Activated T-cell treated with anti-CD3 and anti-CD28 coated beads, Interleukin-2, amount 50 U/mL, for 4 hours (primary cell): ENCODE data around the gene SIRT6. TPM values are rescaled to one million over a fixed set of nuclear protein-coding genes. Genes with fewer than 3 reads are reported as not detected.
A peak's percentile ranks its signal among the peaks of the same experiment; 100 is the strongest.
"Not testable (repeated sequence)": the region's sequence is repeated elsewhere in the genome, so short reads cannot be mapped to it uniquely, and the experiment has no call there.

Experiments used
- ATAC-seq, 2 donors: fragments of 200-7000 bp; cut with Tn5 transposase; one replicate each; pipeline ENCODE4 v1.10.0; 2021
- DNase-seq: peaks from one replicate; pipeline ENCODE4 v3.0.0-alpha.2; 2020
- H3K27me3 Mint-ChIP-seq: one replicate; pipeline ENCODE4 v1.8.0; 2021; ENCODE audit warnings: low read depth, mixed read lengths
- H3K36me3 Mint-ChIP-seq: one replicate; pipeline ENCODE4 v1.8.0; 2022; ENCODE audit warnings: mixed read lengths; ENCODE audit not compliant: insufficient read depth
- H3K4me1 Mint-ChIP-seq: one replicate; pipeline ENCODE4 v1.8.0; 2021; ENCODE audit warnings: low read depth, mixed read lengths
- H3K4me3 Mint-ChIP-seq: one replicate; pipeline ENCODE4 v1.8.0; 2021; ENCODE audit warnings: mild to moderate bottlenecking, moderate library complexity, mixed read lengths
- H3K9me3 Mint-ChIP-seq: one replicate; pipeline ENCODE4 v1.8.0; 2021; ENCODE audit warnings: mixed read lengths
- total RNA-seq, 3 donors: library from RNA; stranded (reverse); gene quantifications; one replicate each; pipeline ENCODE4 v1.2.1, GENCODE V29; 2021

SIRT6 gene
- total RNA-seq, 3 donors from 2014 or later = 42.9 to 48.2 (median 43.9) TPM

GRCh38 chr19:4142916-4143315 lies 39.4 kb downstream of the SIRT6 start:
- not testable (repeated sequence) for ATAC-seq, H3K9me3 Mint-ChIP-seq, H3K4me3 Mint-ChIP-seq, H3K36me3 Mint-ChIP-seq, DNase-seq, H3K4me1 Mint-ChIP-seq
- peaks cover 18% of the 10 kb centered on the region for H3K27me3 Mint-ChIP-seq

DNA sequence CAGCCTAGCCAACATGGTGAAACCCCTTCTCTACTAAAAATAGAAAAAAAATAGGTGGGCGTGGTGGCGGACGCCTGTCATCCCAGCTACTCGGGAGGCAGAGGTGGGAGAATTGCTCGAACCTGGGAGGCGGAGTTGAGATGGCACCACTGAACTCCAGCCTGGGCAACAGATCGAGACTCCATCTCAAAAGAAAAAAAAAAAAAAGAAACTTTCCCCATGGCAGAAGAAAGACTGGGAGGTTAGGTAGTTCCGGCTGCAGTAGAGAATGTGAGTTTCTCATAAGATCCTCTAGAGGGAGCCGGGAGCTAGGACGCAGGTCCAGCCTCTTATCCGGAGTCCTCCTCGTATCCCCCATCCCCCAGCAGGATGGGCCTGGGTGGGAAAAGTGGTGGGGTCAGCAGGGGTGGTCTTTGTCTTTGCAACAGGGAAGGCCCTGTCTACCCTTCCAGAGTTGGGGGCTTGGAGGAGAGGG lies 42.1 kb downstream of the SIRT6 start:
- Mint-ChIP-seq H3K4me3 (peak overlapping the region; percentile 21), H3K27me3 (peaks cover 9% of the 10 kb centered on the region), H3K4me1 (peaks cover 9% of the 10 kb centered on the region), H3K9me3 (no peaks in the 10 kb centered on the region), H3K36me3 (no peaks in the 10 kb centered on the region)
- ATAC-seq (peak; percentile 83 to 84), DNase-seq (no peak)

- Mint-ChIP-seq H3K9me3 (no peaks in the 10 kb centered on the region), H3K36me3 (no peaks in the 10 kb centered on the region), H3K27me3 (peaks cover 7% of the 10 kb centered on the region), H3K4me3 (peak overlapping the region; percentile 1), H3K4me1 (peaks cover 9% of the 10 kb centered on the region)
- ATAC-seq = peak; percentile 90 to 94
- peak; percentile 90 for DNase-seq
Measured at GRCh38 chr19:4139614-4140236, 42.6 kb downstream of the SIRT6 start.

- H3K27me3 Mint-ChIP-seq = peaks cover 1% of the 10 kb centered on the region
- no peak for DNase-seq
Measured at GRCh38 chr19:4138445-4138844, 43.9 kb downstream of the SIRT6 start.

DNA sequence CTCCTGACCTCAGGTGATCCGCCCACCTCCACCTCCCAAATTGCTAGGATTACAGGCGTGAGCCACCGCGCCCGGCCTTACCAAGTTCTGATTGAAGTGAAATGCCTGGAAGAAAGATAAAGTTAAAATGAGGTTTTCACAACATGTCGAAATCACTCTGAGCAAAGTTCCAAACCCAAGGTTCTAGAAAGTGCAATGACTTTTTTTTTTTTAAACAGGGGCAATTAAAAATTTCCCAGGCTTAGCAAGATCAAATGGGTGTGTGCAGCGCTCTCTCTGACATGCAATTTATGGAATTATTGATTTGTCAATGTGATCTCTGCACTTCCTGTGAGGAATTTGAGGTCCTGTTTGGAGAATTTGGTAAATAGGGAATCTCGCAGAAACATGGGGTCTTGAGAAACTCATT lies 45.7 kb downstream of the SIRT6 start:
- DNase-seq (no peak), ATAC-seq (no peak)
- Mint-ChIP-seq H3K9me3 (no peaks in the 10 kb centered on the region), H3K4me3 (no peak overlapping the region), H3K36me3 (no peaks in the 10 kb centered on the region), H3K4me1 (peaks cover 9% of the 10 kb centered on the region), H3K27me3 (no peaks in the 10 kb centered on the region)

More at GRCh38 chr19:4138445-4138844, 43.9 kb downstream of the SIRT6 start:
- Mint-ChIP-seq H3K4me1 (peaks cover 9% of the 10 kb centered on the region), H3K36me3 (no peaks in the 10 kb centered on the region), H3K9me3 (no peaks in the 10 kb centered on the region), H3K4me3 (no peak overlapping the region)
- ATAC-seq = no peak

DNA sequence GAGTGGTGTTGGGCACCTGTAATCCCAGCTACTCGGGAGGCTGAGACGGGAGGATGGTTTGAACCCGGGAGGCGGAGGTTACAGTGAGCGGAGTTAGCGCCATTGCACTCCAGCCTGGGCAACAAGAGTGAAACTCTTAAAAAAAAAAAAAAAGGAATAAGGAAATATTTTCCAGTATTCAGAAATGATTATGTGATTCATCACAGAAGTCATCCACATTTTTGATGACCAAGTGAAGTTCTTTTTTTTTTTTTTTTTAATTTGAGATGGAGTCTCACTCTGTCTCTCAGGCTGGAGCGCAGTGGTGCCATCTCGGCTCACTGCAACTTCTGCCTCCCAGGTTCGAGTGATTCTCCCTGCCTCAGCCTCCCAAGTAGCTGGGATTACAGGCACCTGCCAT lies 47.0 kb downstream of the SIRT6 start:
- not testable (repeated sequence) for H3K4me1 Mint-ChIP-seq, H3K27me3 Mint-ChIP-seq, H3K9me3 Mint-ChIP-seq, H3K4me3 Mint-ChIP-seq, H3K36me3 Mint-ChIP-seq, ATAC-seq, DNase-seq

GRCh38 chr19:4134351-4134750 lies 48.0 kb downstream of the SIRT6 start:
- H3K36me3 Mint-ChIP-seq = no peaks in the 10 kb centered on the region
- peaks cover 3% of the 10 kb centered on the region for H3K27me3 Mint-ChIP-seq
- no peaks in the 10 kb centered on the region for H3K9me3 Mint-ChIP-seq
- peaks cover 1% of the 10 kb centered on the region for H3K4me1 Mint-ChIP-seq
- H3K4me3 Mint-ChIP-seq = no peak overlapping the region
- ATAC-seq = no peak
- no peak for DNase-seq

DNA sequence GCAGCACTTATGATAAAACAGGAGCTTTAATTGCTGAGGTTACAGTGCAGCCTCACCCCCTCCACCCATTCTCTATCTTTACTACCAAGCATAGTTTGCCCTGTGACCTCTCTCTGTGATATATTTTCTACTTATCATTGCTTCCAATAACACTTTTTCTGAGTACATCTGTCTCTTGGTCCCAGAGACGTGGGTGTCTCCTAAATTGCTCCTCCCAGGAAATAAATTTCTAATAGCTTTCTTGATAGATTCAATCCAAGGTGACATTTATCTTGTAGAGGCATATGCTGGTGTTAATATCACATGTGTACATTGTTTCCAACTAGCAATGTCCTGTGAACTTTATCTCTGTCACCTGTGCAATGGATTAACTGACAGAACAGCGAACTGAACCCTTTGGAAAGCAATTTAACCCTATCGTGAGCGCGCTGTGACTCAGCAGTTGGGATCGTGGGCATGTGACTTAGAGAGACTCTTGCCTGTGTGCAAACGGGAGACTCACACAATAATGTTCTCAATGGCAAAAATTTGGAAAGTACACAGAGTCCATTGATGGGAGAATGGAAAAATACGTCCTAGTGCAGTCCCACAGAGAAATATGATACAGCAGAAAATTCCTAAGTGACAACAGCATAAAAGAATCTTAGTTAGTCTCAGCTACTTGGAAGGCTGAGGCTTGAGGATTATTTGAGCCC lies 51.5 kb downstream of the SIRT6 start:
- Mint-ChIP-seq H3K27me3 (peaks cover 3% of the 10 kb centered on the region), H3K36me3 (no peaks in the 10 kb centered on the region), H3K4me1 (no peaks in the 10 kb centered on the region), H3K9me3 (no peaks in the 10 kb centered on the region), H3K4me3 (no peak overlapping the region)
- ATAC-seq = no peak
- DNase-seq = no peak

GRCh38 chr19:4129050-4129449 lies 53.3 kb downstream of the SIRT6 start:
- H3K27me3 Mint-ChIP-seq, H3K4me3 Mint-ChIP-seq, ATAC-seq, DNase-seq, H3K9me3 Mint-ChIP-seq, H3K36me3 Mint-ChIP-seq, H3K4me1 Mint-ChIP-seq: not testable (repeated sequence)

GRCh38 chr19:4127322-4127721 lies 55.0 kb downstream of the SIRT6 start:
- ATAC-seq, H3K27me3 Mint-ChIP-seq, H3K36me3 Mint-ChIP-seq, H3K4me3 Mint-ChIP-seq, H3K9me3 Mint-ChIP-seq, DNase-seq: not testable (repeated sequence)
- peaks cover 14% of the 10 kb centered on the region for H3K4me1 Mint-ChIP-seq

DNA sequence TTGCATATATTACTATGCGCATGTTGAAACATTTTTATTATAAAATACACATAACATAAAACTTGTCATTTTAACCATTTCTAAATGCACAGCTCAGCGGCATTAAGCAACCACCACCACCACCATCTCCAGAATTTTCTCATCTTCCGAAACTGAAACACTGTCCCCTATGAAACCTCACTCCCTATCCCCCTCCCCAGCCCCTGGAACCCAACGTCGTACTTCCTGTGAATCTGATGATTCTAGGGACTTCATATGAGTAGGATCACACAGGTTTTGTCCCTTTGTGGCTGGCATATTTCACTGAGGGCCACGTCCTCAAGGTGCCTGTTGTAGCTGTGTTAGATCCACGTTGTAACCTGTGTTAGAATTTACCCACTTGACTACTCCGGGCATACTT lies 57.7 kb downstream of the SIRT6 start:
- no peaks in the 10 kb centered on the region for H3K9me3 Mint-ChIP-seq
- no peaks in the 10 kb centered on the region for H3K27me3 Mint-ChIP-seq
- peak overlapping the region; percentile 74 for H3K4me3 Mint-ChIP-seq
- DNase-seq (no peak), ATAC-seq (no peak)
- peaks cover under 1% of the 10 kb centered on the region for H3K36me3 Mint-ChIP-seq
- peaks cover 21% of the 10 kb centered on the region for H3K4me1 Mint-ChIP-seq

Other genes with a start within 250 kb of the SIRT6 start
- gene NMRK2, start 249.5 kb downstream of the SIRT6 start, total RNA-seq = not detected
- 10 to 100 TPM; 41.6 to 44.3 (median 42.6) TPM for gene DAPK3, start 211.5 kb downstream of the SIRT6 start, total RNA-seq
- 1,000 to 10,000 TPM; 3,493 to 4,080 (median 3,609) TPM for gene EEF2, start 197.1 kb downstream of the SIRT6 start, total RNA-seq
- 10 to 100 TPM; 33.9 to 37.0 (median 35.3) TPM for gene PIAS4, start 174.8 kb downstream of the SIRT6 start, total RNA-seq
- gene ZBTB7A, start 115.7 kb downstream of the SIRT6 start, total RNA-seq = 10 to 100 TPM; 46.6 to 49.6 (median 47.4) TPM
- gene MAP2K2, start 58.4 kb downstream of the SIRT6 start, total RNA-seq = 100 to 1,000 TPM; 136 to 143 (median 139) TPM
- under 1 TPM in 1 of 3 donors, not detected in 2; 0.08 TPM for gene CREB3L3, start 28.9 kb downstream of the SIRT6 start, total RNA-seq
- under 1 TPM; 0.25 to 0.71 (median 0.26) TPM for gene ANKRD24, start 126 bp upstream of the SIRT6 start, total RNA-seq
- gene EBI3, start 47.0 kb upstream of the SIRT6 start, total RNA-seq = 10 to 100 TPM in 1 of 3 donors, 1 to 10 TPM in 2; 6.3 to 26.2 (median 9.9) TPM
- gene YJU2, start 64.5 kb upstream of the SIRT6 start, total RNA-seq = 10 to 100 TPM; 59.7 to 60.7 (median 59.9) TPM
- gene SHD, start 96.7 kb upstream of the SIRT6 start, total RNA-seq = not detected
- 1 to 10 TPM; 1.9 to 2.7 (median 2.1) TPM for gene TMIGD2, start 119.8 kb upstream of the SIRT6 start, total RNA-seq
- gene FSD1, start 122.0 kb upstream of the SIRT6 start, total RNA-seq = 10 to 100 TPM in 1 of 3 donors, 1 to 10 TPM in 2; 5.9 to 10.4 (median 9.1) TPM
- 10 to 100 TPM; 11.1 to 13.2 (median 12.8) TPM for gene STAP2, start 156.3 kb upstream of the SIRT6 start, total RNA-seq
- gene MPND, start 161.0 kb upstream of the SIRT6 start, total RNA-seq = 10 to 100 TPM; 16.0 to 18.6 (median 18.1) TPM
- 10 to 100 TPM; 50.8 to 52.6 (median 52.2) TPM for gene SH3GL1, start 218.0 kb upstream of the SIRT6 start, total RNA-seq
- 10 to 100 TPM; 59.1 to 81.0 (median 64.3) TPM for gene CHAF1A, start 220.1 kb upstream of the SIRT6 start, total RNA-seq